ENCODE results near the gene ATP2B3.

Gene ATP2B3

DNA sequence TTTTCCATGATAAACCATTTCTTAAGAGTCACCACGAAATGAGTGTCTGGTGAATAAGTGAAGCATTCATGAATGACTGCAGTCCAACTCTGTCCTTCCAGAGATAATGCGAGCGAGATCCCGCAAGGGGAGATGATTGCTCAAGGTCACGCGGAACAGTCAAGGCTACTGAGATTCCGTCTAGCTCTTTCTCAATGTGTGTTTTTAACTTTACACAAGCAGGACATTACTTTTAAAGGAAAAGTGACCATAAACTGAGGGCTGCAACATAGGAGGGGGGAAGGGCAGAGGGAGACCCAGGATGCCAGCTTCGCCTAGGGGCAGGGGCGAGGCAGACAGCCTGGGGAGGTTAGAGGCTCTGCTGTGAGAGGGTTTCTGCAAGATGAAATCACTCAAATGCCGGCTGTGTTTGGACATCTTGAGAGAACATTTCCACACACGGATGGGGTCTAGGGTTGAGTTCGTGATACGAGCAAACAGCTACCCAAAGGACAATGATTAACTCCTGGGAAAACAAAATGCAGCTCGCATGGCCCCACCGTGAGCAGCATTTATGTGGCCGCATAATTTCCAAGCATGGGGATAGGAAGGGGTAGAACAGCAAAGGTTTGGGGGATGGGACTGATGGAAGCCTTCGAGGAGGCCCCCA lies 105.3 kb downstream of the ATP2B3 start:
- no peak for FAIRE-seq

DNA sequence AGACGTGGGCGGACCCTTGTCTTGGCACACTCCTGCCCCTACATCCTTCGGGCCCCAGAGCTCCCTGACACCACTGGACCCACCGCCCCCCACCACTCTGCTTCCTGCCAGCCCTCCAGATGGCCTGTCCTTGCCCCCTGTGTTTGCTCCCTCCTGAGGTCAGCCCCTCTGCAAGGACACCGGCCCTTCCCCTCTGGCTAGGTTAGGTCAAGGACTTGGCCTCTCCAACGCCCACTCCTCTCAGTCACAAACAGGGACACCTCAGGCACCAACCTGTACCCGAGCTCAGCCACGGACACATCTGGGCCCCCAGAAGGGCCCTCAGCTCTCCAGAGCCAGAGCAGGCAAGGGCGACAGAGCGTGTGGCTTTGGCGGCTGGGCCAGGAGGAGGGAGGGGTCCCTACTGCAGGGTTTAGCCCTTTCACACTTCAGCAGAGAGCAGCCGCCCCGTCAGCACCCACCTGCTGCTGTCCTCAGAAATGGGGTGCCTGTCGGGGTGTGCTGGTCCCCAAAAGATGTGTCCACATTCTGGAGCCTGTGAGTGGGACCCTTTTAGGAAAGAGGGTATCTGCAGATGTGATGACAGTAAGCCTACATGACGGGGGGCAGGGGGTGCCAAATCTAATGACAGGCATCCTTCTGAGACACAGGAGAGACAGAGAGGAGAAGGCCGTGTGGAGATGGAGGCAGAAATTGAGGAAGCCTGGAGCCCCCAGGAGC lies 106.0 kb downstream of the ATP2B3 start:
- FAIRE-seq: no peak

DNA sequence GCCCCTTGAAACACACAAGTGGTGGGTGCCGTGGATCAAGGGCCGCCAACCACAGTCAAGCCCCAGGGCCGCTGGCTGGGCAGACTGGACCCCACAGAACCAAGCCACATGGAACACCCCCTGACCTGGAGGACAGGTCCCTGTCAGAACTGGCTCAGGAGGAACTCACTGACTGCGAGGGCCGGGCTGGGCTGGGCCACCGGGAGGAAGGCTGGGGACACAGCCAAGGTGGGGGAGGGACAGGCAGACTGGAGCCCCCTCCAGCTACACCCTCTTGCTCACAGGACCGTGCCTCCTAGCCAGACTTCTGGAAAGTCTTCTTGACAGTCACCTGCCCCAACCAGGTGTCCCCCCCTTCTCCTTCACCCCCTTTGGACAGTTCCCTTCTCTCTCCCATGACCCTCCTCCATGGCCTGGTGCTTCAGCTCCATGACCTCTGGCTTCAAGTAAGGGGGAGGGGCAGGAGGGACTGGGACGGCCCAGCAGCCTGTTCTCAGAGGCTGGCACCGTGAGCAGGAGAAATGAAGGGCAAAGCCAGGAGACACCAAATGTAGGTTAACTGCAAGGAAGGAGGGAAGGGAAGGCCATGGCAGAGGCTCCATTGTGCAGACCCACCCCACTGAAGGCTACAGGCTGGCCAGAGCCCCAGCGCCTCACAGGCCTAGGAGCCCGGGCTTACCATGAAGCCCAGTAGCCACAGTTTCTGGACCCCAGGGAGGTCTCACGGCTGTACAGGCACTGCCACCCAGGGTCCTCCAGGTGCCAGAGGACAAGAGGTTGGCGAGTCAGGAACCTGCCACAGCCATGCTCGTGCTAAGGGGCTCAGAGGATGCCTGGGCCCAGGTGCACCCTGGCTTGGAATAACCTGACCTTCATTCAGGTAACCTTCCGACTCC lies 107.0 kb downstream of the ATP2B3 start:
- no peak for FAIRE-seq

DNA sequence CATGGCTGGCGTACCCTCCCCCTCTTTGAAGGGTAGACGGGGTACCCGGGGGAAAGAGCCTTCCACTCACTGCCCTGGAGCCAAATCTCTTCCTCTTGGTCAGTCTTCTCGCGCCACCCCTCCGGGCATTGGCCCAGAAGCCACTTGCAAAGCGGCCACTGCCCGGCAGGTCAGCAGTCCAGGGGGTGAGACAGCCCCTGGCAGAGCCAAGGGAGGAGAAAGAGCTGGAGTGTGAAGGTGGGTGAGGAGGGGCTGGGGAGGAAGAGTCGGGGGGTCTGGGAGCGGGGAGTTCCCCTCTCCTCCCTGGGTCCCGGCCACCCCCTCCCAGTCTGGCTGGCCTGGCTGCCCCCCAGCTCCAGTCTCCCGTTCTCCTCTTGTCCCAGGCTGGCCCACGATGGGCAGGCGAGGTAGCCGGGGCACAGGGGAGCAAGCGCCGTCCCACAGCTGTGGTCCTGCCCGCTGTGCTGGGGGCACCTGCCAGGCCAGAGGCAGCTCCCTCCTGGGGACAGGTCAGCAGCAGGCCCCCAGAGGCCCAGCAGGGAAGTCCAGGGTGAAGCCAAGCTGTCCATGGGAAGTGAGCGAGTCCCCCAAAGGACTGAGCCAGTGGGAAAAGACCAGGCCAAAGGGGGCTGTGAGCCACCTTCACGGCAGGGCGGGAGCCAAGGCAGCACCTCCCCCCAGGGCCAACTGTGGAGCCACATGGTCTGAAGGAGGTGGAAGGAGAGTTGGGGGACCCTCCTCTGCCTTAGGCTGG lies 108.0 kb downstream of the ATP2B3 start:
- FAIRE-seq: no peak

DNA sequence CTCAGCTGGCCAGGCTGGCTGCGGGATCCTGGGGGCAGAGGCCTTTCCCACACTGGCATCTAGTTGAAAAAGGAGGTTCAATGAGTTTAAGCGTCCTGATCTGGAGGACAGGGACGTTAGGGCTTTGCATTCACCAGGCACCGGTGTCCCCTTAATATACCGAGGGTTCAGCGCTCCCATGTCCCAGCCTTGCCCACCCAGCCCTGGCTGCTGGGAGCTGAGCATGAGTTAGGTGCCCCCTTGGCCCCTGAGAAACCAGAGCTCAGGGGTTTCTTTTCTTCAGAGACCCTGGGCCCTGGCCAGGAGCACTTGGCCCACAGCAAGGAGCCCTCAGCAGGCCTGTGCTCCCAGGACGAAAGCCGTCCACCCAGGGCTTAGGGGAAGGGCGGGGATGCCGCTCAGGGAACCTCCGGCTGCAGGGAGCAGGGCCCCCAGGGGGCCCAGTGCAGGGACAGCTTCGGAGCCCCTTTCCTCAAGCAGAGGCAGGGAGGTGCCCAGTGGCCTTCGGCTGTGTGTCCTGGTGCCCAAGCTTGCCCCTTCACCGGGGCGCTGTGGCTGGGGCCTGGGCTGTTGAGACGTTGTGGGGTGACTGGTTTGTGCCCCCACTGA lies 108.7 kb downstream of the ATP2B3 start:
- no peak for FAIRE-seq

DNA sequence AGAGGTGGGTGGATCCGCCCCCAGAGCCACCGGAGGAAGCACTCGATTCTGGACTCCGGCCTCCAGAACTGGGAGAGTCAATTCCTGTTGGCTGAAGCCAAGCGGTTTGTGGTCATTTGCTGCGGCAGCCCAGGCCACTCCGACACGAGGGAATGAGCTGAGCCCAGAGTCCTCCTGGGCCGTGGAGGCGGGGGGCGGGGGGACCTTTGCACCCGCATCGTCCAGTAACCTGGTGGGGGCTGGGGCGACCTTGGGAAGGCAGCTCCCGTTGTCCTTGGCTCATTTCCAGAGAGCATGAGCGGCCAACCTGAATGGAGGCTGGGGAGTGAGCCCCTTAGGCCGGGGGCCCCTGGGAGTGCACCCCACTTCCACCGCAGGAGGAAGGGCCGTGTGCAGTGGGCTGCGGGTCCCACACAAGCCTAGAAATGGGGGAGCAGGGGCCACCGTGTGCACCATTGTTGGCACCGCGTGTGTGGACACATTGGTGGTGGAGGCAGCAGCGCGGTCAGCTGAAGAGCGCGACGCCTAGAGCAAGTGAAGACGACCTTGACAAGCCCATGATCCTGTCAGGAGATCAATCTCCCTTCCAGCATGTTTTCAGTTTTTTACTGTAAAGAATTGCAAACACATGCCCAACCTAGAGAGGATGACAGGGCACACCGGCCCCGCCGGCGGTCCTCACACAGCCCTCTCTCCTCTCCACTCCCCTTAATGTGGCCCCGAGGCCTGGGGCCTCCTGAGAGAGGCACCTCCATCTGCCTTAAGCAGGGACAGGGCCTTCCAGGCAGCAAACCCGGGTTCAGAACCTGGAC lies 109.6 kb downstream of the ATP2B3 start:
- no peak for FAIRE-seq

DNA sequence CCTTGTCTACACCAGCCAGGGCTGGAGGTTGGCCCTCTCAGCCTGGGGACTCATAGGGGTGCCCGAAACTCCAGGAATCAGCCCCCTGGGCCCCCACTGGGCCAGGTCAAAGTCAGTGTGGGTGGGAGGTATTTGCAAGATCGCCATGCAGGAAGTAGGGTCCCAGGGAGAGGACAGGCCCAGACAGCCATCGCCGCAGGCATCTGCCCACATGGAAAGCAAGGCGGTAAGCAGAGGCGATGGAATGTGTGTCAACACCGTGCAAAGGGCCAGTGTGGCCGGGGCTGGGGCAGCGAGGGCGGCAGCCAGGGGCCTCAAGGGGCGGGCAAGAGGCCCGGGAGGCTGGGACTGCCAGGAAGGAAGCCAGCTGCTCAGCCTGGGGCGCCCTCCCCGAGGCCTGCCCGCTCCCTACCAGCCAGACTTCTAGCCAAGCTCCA lies 110.3 kb downstream of the ATP2B3 start:
- no peak for FAIRE-seq

DNA sequence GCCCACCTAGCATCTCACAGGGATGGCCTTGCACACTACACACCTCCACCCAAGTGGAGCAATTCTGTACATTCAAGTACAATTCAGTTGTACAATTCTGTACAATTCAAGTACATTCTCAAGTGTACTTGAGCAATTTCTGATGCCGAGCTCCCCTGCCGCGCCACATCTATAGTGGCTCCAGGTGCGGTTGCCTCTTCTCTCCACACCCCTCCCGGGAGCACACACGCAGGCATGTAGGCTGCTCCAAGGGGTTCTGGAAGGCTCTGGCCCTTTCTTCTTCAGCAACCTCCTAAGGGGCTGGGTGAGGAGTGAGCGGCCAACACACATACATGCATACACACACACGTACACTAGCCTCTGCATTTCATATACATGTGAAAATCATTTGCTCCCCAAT lies 110.7 kb downstream of the ATP2B3 start:
- no peak for FAIRE-seq

DNA sequence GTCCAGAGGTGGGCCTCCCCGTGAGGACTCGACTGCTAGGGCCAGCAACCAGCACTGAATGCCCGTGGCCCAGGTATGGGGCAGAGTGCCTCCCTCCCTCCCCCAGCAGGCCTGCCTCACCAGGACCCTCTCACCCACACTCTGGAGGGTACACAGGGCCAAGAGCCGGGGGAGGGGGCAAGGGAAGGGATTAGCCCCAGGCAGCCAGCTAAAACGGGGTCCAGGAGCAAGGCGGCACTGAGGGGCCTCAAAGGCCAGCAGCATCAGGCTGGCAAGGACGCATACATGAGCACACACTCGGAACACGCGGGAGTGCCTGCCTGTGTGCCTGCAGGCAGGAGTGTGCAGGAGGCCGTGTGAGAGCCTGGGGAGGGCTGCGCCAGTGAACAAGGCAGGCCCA lies 111.2 kb downstream of the ATP2B3 start:
- FAIRE-seq: no peak

DNA sequence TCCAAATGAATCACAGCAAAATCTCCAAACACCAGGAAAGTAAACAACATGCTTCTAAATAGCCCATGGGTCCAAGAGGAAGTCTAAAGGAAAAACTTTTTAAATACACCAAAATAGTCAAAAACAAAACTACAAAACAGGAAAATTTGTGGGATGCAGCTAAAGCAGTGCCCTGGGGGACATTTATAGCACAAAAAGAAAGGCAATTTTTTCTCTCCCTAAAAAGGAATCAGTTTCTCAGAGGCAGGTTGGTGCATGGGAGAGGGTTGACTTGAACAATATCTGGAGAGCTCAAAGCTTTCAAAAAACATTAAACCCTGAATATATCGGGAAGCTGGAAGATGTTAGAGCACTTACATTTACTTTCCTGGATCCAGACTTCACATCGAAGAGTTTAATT lies 113.9 kb downstream of the ATP2B3 start:
- no peak for FAIRE-seq

DNA sequence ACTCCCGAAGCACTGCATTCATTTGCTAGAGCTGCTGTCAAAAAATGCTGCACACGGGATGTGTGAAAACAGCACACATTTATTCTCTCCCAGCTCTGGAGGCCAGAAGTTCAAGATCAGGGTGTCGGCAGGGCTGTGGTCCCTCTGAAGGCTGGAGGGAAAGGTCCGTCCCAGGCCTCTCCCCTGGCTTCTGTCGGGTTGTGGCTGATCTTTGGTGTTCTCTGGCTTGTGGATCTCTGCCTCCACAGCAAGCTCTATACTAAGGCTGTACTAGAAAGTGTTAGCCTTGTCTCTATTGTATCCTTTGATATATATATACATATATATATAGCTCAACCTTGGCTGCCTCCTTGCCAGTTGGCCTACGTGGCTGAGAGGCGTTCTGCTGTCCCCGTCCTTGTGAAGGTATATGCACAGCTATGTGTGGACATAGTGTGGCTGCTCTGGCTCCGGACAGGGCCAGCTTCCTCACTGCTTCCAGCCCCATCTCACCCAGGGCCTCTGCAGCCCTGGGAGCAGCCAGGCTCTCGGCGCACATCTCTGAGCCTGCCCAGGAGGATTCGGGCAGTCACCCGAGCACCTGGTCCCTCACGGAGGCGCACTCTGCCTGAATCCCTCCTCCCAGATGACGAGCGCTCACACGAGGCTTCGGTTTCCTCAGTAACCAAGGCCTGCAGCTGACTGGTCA lies 114.6 kb downstream of the ATP2B3 start:
- FAIRE-seq: no peak
